ENCODE data around the gene FNDC3B. TPM values are rescaled to one million over a fixed set of nuclear protein-coding genes. Genes with fewer than 3 reads are reported as not detected.
A peak's percentile ranks its signal among the peaks of the same experiment; 100 is the strongest.

FNDC3B gene
- total RNA-seq, 2 experiments from 2014 or later, result 10.6 to 12.0 TPM

- H3K4me1 Mint-ChIP-seq (ENCODE audit: low read depth), result peaks cover 25% of the 10 kb centered on the region
- no peak within 1 kb of the TSS for H3K27ac Mint-ChIP-seq
- peak within 1 kb of the TSS; percentile 15 for H3K4me3 Mint-ChIP-seq
- peak; percentile 27 for ATAC-seq
- H3K9me3 Mint-ChIP-seq, result peaks cover 6% of the 10 kb centered on the region
- intact Hi-C loops (cut with micrococcal nuclease), result no loop called here
- no peak for TF ChIP-seq CTCF (IDR thresholded peaks at IDR 0.05)
- POLR2A ChIA-PET, result no interaction called here
- peaks cover 64% of the 10 kb centered on the region for H3K27me3 Mint-ChIP-seq
- DNase-seq, result peak; percentile 27
- CTCF ChIA-PET, result interaction anchor here (1.0 to 3.0 kb wide), 4 partner anchors 11 to 176 kb away, joined by 3 to 14 read pairs (median 6); no protein-coding TSS in a partner anchor
- peaks cover 5% of the 10 kb centered on the region for H3K36me3 Mint-ChIP-seq (ENCODE audit: low read depth)
Measured at GRCh38 chr3:172447611-172448579, 408.5 kb downstream of the FNDC3B start, which contains the start of gene GHSR. Gene GHSR (minus strand): TSS chr3:172448456. CDS start chr3:172448413, 43 bp downstream.

- Mint-ChIP-seq H3K4me1 (ENCODE audit: low read depth) (peaks cover 25% of the 10 kb centered on the region), H3K9me3 (peaks cover 6% of the 10 kb centered on the region), H3K27me3 (peaks cover 69% of the 10 kb centered on the region), H3K27ac (no peak overlapping the region), H3K36me3 (ENCODE audit: low read depth) (peaks cover 5% of the 10 kb centered on the region), H3K4me3 (no peak overlapping the region)
- CTCF ChIA-PET, result interaction anchor here (1.0 to 3.0 kb wide), 4 partner anchors 10 to 175 kb away, joined by 3 to 14 read pairs (median 6); no protein-coding TSS in a partner anchor
- DNase-seq, result no peak
- POLR2A ChIA-PET, result no interaction called here
- intact Hi-C loops (cut with micrococcal nuclease), result no loop called here
- TF ChIP-seq CTCF (IDR thresholded peaks at IDR 0.05), result no peak
- no peak for ATAC-seq
Measured at GRCh38 chr3:172448661-172449465, 409.5 kb downstream of the FNDC3B start.

GRCh38 chr3:172449466-172450149 lies 410.2 kb downstream of the FNDC3B start:
- Mint-ChIP-seq H3K36me3 (ENCODE audit: low read depth) (peaks cover 5% of the 10 kb centered on the region), H3K27ac (no peak overlapping the region), H3K4me1 (ENCODE audit: low read depth) (peaks cover 25% of the 10 kb centered on the region), H3K9me3 (peaks cover 6% of the 10 kb centered on the region), H3K4me3 (no peak overlapping the region), H3K27me3 (peaks cover 71% of the 10 kb centered on the region)
- intact Hi-C loops (cut with micrococcal nuclease), result no loop called here
- TF ChIP-seq CTCF (IDR thresholded peaks at IDR 0.05), result no peak
- DNase-seq (peak; percentile 25), ATAC-seq (no peak)
- CTCF ChIA-PET, result interaction anchor here (3.0 kb wide), 1 partner anchor 12 kb away, joined by 14 read pairs; no protein-coding TSS in a partner anchor
- POLR2A ChIA-PET, result no interaction called here

Other genes with a start within 250 kb of the FNDC3B start
- gene PLD1, start 229.1 kb upstream of the FNDC3B start, total RNA-seq, result 1 to 10 TPM in 1 of 2 experiments, under 1 TPM in 1; 0.86 to 1.2 TPM
- not detected for gene TMEM212, start 196.2 kb upstream of the FNDC3B start, total RNA-seq

Measured in activated CD8-positive, alpha-beta T cell treated with anti-CD3 and anti-CD28 coated beads for 36 hours (primary cell).